ENCODE data around the gene GLCCI1.

The GLCCI1 gene

DNA sequence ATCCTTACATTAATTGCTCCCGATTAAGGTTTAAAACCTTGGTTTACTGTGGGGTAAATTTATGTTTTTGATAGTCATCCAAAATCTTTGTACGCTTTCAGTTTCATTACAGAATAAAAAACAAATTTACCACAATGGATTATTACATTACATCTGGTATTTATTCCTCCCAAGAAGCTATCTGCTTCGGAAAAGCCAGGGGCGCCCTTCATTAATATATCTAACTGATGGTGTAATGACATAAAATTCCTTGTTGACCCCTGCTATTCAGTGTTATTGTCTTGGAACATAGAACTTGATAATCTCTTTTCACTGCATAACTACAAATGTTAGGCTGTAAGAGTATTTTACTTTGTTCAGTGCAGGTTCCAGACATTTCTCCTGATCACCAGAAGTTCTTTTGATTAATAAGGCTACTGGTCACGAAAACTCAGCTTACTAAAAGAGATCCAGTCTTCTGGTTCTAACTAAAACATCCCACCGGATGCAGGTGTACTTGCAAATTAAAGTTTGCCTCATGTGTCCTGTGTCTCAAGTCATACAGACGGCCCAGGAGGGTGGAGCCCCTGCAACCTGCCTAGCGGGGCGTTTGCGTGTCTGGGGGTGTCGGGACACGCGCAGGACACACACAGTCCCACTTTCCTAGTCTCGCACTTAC lies 581 bp upstream of the GLCCI1 start:
- DNase-seq (no peak), ATAC-seq (replicated peaks) (no peak)
- Mint-ChIP-seq H3K4me3 (peak overlapping the region in 1 of 2 donors; percentile 73), H3K9me3 (no peaks in the 10 kb centered on the region), H3K27me3 (no peaks in the 10 kb centered on the region), H3K36me3 (ENCODE audit: insufficient read depth) (peaks cover 17% of the 10 kb centered on the region), H3K27ac (peak overlapping the region; percentile 22 to 70), H3K4me1 (ENCODE audit: low read depth in 2 of 2) (peaks cover 3 to 13% of the 10 kb centered on the region in 2 donors)

- ATAC-seq (replicated peaks): peak; percentile 8
- H3K27ac Mint-ChIP-seq: no peak overlapping the region
Observed at GRCh38 chr7:7969306-7970236, 975 bp downstream of the GLCCI1 start.

GRCh38 chr7:7970237-7970530 lies 1.6 kb downstream of the GLCCI1 start:
- H3K27ac Mint-ChIP-seq: no peak overlapping the region
- DNase-seq (no peak), ATAC-seq (replicated peaks) (no peak)
- no peaks in the 10 kb centered on the region for H3K9me3 Mint-ChIP-seq
- peaks cover 17% of the 10 kb centered on the region for H3K36me3 Mint-ChIP-seq (ENCODE audit: insufficient read depth)
- H3K27me3 Mint-ChIP-seq: no peaks in the 10 kb centered on the region
- no peak overlapping the region for H3K4me3 Mint-ChIP-seq
- peaks cover 10 to 26% of the 10 kb centered on the region in 2 donors for H3K4me1 Mint-ChIP-seq (ENCODE audit: low read depth in 2 of 2)

More at GRCh38 chr7:7969306-7970236, 975 bp downstream of the GLCCI1 start:
- Mint-ChIP-seq H3K36me3 (ENCODE audit: insufficient read depth) (peaks cover 17% of the 10 kb centered on the region), H3K9me3 (no peaks in the 10 kb centered on the region), H3K4me3 (peak overlapping the region in 1 of 2 donors; percentile 73), H3K27me3 (no peaks in the 10 kb centered on the region), H3K4me1 (ENCODE audit: low read depth in 2 of 2) (peaks cover 6 to 21% of the 10 kb centered on the region in 2 donors)
- DNase-seq: peak; percentile 33 to 51 (median 40)

DNA sequence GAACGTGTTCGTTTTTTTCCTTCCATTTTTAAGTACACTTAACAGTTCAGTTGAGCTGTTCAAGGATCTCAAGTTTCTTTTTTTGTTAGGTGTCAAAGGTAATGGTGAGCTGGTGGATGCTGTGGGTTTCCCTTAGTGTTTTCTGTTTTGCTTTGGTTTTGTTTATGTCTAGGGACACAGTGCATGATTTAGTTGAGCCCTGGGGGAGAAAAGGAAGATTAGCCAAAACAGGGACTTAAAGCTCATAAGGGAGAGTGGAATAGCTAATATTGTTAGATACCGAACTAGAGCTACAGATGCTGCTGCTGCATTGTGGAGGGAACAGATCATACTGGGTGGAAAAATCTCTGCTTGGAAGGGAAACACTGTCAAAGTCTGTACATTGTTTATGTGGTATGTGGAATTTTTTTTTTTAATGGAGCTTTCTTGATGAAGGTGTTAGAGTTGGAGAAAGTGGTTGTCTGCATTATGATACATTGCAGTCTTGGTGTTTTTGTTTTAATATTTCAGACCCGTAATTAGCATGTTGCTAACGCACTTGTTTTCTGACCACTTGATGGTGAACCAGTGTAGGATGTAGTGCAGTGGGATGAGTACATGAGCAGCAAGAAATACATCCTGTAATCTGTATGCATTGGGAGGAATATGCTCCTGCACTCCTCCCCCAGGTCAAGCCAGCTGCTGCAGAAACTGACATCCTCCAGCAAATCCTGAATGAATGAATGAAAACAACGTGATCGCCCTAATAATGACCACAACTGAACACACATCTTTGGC lies 2.1 kb downstream of the GLCCI1 start:
- Mint-ChIP-seq H3K9me3 (no peaks in the 10 kb centered on the region), H3K36me3 (ENCODE audit: insufficient read depth) (peaks cover 17% of the 10 kb centered on the region), H3K4me1 (ENCODE audit: low read depth in 2 of 2) (peaks cover 15 to 31% of the 10 kb centered on the region in 2 donors), H3K27me3 (no peaks in the 10 kb centered on the region), H3K4me3 (no peak overlapping the region), H3K27ac (no peak overlapping the region)
- DNase-seq (no peak), ATAC-seq (replicated peaks) (no peak)

DNA sequence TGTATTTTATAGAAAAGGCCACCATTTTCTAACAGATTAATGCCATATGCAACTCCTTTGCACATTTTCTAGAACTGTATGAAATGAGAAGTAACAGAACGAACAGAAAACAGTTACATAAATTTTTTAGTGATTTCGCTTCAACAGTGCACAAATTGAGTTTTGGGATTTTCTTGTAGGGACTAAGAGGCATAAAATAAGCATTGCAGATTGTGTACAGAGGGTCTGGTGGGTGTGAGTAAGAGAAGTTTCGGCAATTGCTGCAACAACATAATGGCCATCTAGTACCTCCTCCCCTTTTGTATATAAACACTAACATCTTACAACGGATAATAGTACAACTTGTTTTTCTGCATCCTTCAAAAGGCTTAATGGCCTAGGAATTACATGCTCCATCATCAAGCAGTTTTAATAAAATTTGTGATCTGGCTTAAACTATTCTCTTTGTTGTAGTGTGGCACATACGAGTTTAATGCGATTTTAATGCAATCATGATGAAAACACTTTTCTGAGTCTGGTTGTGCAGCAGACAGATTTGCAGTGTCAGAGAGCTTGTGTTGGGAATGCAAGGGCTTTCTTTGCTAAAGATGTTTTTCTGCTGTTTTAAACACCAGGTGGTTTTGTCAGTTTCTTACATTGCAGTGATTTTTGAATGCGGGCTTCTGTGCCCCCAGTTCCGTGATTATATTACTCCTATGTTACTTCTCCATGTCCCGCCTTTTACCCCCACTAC lies 2.9 kb downstream of the GLCCI1 start:
- DNase-seq: no peak
- ATAC-seq (replicated peaks): no peak
- no peak overlapping the region for H3K27ac Mint-ChIP-seq
- peaks cover 21 to 35% of the 10 kb centered on the region in 2 donors for H3K4me1 Mint-ChIP-seq (ENCODE audit: low read depth in 2 of 2)
- peaks cover 17% of the 10 kb centered on the region for H3K36me3 Mint-ChIP-seq (ENCODE audit: insufficient read depth)
- no peak overlapping the region for H3K4me3 Mint-ChIP-seq
- H3K27me3 Mint-ChIP-seq: no peaks in the 10 kb centered on the region
- H3K9me3 Mint-ChIP-seq: no peaks in the 10 kb centered on the region

- H3K4me3 Mint-ChIP-seq: no peak overlapping the region
- peaks cover 17% of the 10 kb centered on the region for H3K36me3 Mint-ChIP-seq (ENCODE audit: insufficient read depth)
- ATAC-seq (replicated peaks) (no peak), DNase-seq (no peak)
- no peak overlapping the region for H3K27ac Mint-ChIP-seq
- no peaks in the 10 kb centered on the region for H3K9me3 Mint-ChIP-seq
- H3K4me1 Mint-ChIP-seq (ENCODE audit: low read depth in 2 of 2): peaks cover 21 to 36% of the 10 kb centered on the region in 2 donors
- no peaks in the 10 kb centered on the region for H3K27me3 Mint-ChIP-seq
Observed at GRCh38 chr7:7972128-7972527, 3.5 kb downstream of the GLCCI1 start.

- H3K27ac Mint-ChIP-seq: peak overlapping the region in 1 of 2 donors; percentile 70
Observed at GRCh38 chr7:7972922-7973594, 4.5 kb downstream of the GLCCI1 start.

GRCh38 chr7:7976677-7977076 lies 8.1 kb downstream of the GLCCI1 start:
- Mint-ChIP-seq H3K27ac (peak overlapping the region; percentile 82 to 88), H3K4me1 (ENCODE audit: low read depth in 2 of 2) (peaks cover 36 to 68% of the 10 kb centered on the region in 2 donors), H3K4me3 (peak overlapping the region; percentile 48 to 67), H3K27me3 (no peaks in the 10 kb centered on the region), H3K9me3 (no peaks in the 10 kb centered on the region), H3K36me3 (ENCODE audit: insufficient read depth) (no peaks in the 10 kb centered on the region)
- no peak for DNase-seq
- ATAC-seq (replicated peaks): peak; percentile 71

More at GRCh38 chr7:7972922-7973594, 4.5 kb downstream of the GLCCI1 start:
- no peak for DNase-seq
- peaks cover 11% of the 10 kb centered on the region for H3K36me3 Mint-ChIP-seq (ENCODE audit: insufficient read depth)
- H3K27me3 Mint-ChIP-seq: no peaks in the 10 kb centered on the region
- no peaks in the 10 kb centered on the region for H3K9me3 Mint-ChIP-seq
- peaks cover 26 to 39% of the 10 kb centered on the region in 2 donors for H3K4me1 Mint-ChIP-seq (ENCODE audit: low read depth in 2 of 2)
- H3K4me3 Mint-ChIP-seq: peak overlapping the region in 1 of 2 donors; percentile 63
- ATAC-seq (replicated peaks): no peak

DNA sequence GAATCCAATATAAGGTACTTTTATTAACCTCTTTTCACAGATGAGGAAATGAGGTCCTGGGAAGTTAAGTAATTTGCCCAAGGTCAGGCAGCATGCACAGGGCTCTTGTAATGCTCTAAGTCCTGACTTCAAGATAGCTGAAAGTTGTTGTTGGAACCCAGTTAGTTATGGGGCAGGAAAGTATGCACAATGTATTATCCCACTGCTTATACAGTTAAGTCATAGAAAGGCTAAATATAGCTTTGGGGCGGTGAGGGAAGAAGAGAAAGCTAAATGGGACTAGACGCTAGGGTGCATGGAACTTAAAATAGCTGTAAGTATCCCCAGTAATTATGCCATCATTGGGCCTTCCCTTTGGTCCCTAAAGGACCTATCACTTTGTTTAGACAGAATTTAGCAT lies 9.2 kb downstream of the GLCCI1 start:
- Mint-ChIP-seq H3K27me3 (no peaks in the 10 kb centered on the region), H3K9me3 (no peaks in the 10 kb centered on the region), H3K4me1 (ENCODE audit: low read depth in 2 of 2) (peaks cover 40 to 75% of the 10 kb centered on the region in 2 donors), H3K27ac (peak overlapping the region; percentile 11 to 88), H3K36me3 (ENCODE audit: insufficient read depth) (no peaks in the 10 kb centered on the region), H3K4me3 (no peak overlapping the region)
- ATAC-seq (replicated peaks) (no peak), DNase-seq (no peak)

GRCh38 chr7:7978860-7979259 lies 10.3 kb downstream of the GLCCI1 start:
- peak overlapping the region in 1 of 2 donors; percentile 66 for H3K27ac Mint-ChIP-seq

DNA sequence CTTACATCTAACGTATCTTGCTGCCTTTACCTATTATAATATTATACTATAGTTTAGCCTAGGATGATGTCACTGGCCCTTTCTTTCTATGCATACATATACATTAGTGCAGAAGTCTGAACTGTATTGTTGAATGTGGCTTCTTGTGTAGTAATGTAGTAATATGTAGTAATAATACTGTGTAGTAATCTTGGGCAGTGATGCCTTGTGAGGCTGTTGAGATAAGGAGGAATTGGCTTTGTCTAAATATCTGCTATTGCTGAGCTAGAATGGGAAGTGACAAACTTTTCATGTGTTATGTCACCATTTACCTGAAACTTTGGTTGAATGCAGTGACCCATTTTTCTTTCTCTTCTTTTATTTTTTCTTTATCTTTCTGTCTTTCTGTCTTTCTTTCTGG lies 11.0 kb downstream of the GLCCI1 start:
- no peaks in the 10 kb centered on the region for H3K9me3 Mint-ChIP-seq
- H3K27ac Mint-ChIP-seq: peak overlapping the region; percentile 33 to 66
- ATAC-seq (replicated peaks) (peak; percentile 12), DNase-seq (no peak)
- H3K4me3 Mint-ChIP-seq: peak overlapping the region in 1 of 2 donors; percentile 44
- no peaks in the 10 kb centered on the region for H3K36me3 Mint-ChIP-seq (ENCODE audit: insufficient read depth)
- no peaks in the 10 kb centered on the region for H3K27me3 Mint-ChIP-seq
- H3K4me1 Mint-ChIP-seq (ENCODE audit: low read depth in 2 of 2): peaks cover 38 to 72% of the 10 kb centered on the region in 2 donors

More at GRCh38 chr7:7978860-7979259, 10.3 kb downstream of the GLCCI1 start:
- H3K4me3 Mint-ChIP-seq: no peak overlapping the region
- DNase-seq (no peak), ATAC-seq (replicated peaks) (no peak)
- H3K27me3 Mint-ChIP-seq: no peaks in the 10 kb centered on the region
- H3K9me3 Mint-ChIP-seq: no peaks in the 10 kb centered on the region
- peaks cover 41 to 76% of the 10 kb centered on the region in 2 donors for H3K4me1 Mint-ChIP-seq (ENCODE audit: low read depth in 2 of 2)
- H3K36me3 Mint-ChIP-seq (ENCODE audit: insufficient read depth): no peaks in the 10 kb centered on the region

- Mint-ChIP-seq H3K4me3 (peak overlapping the region in 1 of 2 donors; percentile 44), H3K27ac (peak overlapping the region; percentile 33 to 66), H3K36me3 (ENCODE audit: insufficient read depth) (no peaks in the 10 kb centered on the region), H3K4me1 (ENCODE audit: low read depth in 2 of 2) (peaks cover 37 to 71% of the 10 kb centered on the region in 2 donors), H3K9me3 (no peaks in the 10 kb centered on the region), H3K27me3 (no peaks in the 10 kb centered on the region)
- no peak for DNase-seq
- peak; percentile 71 for ATAC-seq (replicated peaks)
Observed at GRCh38 chr7:7980134-7980533, 11.5 kb downstream of the GLCCI1 start.
